GM19035 (cell line): Measurements from ENCODE around the gene DDI1.
"Not testable (repeated sequence)": the region's sequence is repeated elsewhere in the genome, so short reads cannot be mapped to it uniquely, and the experiment has no call there.

Experiments
- ATAC-seq: cut with Tn5 transposase; IDR thresholded peaks from one replicate; pipeline ENCODE4 v1.9.1; 2021; ENCODE audit not compliant: unreplicated experiment

Gene DDI1

DNA sequence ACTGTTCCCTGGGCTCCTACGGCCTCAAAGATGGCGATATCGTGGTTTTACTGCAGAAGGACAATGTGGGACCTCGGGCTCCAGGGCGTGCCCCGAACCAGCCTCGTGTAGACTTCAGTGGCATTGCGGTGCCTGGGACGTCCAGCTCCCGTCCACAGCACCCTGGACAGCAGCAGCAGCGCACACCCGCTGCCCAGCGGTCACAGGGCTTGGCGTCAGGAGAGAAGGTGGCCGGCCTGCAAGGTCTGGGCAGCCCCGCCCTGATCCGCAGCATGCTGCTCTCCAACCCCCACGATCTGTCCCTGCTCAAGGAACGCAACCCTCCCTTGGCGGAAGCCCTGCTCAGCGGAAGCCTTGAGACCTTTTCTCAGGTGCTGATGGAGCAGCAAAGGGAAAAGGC, 555 bp downstream of the DDI1 start:
- no peak for ATAC-seq

GRCh38 chr11:104041792-104042191, 5.4 kb downstream of the DDI1 start:
- no peak for ATAC-seq

DNA sequence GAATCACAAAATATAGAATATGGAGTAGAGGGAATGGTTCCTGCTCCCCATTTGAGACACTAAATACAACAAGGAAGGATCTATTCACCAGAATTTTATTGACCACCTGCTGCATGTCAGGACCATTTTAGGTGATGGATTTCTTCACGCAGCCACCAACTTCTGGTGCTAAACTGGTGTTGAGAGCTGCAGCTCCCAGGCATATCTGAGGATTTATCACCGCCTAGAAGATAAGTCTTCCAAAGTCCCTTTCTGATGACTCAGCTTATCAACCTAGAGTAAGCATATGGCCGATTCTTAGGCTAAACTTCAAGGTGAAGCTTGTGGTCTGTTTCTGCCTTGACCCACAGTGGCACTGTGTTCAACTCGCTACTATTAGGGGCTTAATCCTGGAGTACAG, 6.7 kb downstream of the DDI1 start:
- no peak for ATAC-seq

- no peak for ATAC-seq
Measured at GRCh38 chr11:104043678-104044239, 7.3 kb downstream of the DDI1 start.

DNA sequence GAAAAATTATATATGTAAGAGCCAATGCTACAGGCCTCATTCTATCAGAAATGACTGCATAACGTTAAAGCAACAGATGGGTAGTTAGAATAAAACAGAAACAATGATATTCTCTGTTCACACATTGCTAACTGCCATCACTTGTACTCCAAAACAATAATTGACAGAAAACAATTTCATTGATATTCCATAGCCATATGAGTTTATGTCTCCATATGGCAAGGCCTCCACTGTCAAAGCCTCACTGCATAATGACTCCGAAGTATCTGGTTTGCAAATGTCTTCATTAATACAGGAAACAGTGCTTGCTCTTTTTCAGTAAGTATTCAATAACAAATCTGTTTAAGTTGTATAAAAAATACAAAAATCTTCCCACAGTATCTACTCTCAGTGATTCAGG, 9.9 kb downstream of the DDI1 start:
- no peak for ATAC-seq

DNA sequence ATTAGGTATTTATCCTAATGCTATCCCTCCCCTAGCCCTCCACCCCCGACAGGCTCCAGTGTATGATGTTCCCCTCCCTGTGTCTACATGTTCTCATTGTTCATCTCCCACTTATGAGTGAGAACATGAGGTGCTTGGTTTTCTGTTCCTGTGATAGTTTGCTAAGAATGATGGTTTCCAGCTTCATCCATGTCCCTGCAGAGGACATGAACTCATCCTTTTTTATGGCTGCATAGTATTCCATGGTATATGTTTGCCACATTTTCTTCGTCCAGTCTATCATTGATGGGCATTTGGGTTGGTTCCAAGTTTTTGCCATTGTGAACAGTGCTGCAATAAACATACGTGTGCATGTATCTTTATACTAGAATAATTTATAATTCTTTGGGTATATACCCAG, 10.4 kb downstream of the DDI1 start:
- not testable (repeated sequence) for ATAC-seq

DNA sequence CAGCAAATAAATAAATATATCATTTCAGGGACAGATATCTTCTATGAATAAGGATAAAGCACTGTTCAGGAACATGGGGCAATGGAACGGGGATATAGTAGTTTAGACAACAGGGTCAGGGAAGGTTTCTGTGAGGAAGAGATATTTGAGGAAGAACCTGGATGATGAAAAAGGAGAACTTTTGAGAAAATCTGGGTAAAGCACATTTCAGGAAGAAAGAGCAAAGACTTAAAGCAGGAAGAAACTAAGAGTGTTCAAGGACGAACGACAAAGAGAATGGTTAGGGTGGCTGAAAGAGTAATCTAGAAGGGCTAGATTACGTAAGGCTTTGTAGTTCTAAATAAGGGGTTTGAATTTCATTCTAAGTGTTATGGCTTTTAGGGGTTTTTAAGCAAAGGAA, 12.7 kb downstream of the DDI1 start:
- ATAC-seq, result no peak

DNA sequence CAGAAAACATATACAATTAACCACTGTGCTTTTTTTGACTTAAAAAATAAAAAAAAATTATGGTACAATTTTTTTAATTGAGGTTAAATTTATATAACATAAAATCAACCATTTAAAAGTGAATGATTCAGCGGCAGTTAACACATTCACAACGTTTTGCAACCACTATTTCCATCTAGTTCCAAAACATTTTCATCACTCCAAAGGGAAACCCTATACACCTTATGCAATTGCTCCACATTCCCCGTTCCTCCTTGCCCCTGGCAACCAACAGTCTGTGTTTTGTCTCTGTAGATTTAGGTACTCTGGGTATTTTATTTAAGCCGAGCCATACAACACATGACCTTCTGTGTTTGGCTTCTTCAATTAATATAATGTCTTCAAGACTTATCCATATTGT, 15.3 kb downstream of the DDI1 start:
- no peak for ATAC-seq

DNA sequence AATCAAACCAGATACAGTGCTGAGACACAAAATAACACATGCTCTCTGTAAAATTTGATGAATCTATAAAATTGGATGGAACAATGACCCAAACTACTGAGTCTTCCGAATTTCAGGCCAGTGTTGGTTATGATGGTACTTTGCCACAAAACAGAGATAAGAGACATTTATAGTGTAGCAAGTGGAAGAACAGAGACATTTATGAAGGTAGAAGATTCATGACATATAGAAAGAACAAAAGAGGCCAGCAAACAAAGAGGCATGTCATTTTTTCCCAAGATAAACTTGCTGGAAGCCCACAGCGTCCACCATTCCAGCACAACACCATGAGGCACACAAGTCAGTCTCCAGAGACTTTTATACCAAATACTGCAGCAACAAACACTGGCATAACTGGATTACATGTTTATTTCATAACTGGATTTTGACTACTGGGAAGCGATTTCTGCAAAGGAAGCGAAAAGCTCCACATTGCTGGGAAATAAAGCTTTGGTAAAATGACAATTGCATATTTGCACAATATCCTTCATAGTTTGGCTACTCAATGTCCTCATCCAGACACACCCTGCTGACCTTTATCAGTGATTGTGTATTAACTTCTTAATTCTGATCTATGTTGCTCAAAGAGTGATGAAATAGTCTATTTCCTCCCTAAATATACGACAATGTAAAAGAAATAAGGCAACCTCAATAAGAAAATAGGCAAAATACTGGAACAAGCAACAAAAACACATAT, 17.5 kb downstream of the DDI1 start:
- ATAC-seq, result no peak

- ATAC-seq, result no peak
Measured at GRCh38 chr11:104054911-104055529, 18.6 kb downstream of the DDI1 start.

DNA sequence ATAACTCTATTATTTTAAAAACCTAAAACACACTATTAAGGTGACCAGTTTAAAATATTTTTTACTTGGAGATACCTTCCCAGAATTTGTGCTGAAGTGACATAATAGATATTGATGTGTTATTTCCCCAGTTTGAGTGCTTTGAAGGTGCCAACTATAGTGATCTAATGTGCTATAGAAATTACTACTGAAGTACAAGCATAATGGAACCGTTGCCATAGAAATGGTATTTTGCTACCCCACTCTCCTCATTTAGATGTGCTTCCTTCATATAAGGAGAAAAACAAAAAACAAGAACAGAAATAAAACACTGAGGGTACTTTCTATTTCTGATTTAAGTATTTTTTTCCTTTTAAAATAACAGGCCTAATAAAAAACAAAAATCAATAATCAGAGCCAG, 19.2 kb downstream of the DDI1 start:
- no peak for ATAC-seq

- no peak for ATAC-seq
Measured at GRCh38 chr11:104057908-104058307, 21.5 kb downstream of the DDI1 start.

DNA sequence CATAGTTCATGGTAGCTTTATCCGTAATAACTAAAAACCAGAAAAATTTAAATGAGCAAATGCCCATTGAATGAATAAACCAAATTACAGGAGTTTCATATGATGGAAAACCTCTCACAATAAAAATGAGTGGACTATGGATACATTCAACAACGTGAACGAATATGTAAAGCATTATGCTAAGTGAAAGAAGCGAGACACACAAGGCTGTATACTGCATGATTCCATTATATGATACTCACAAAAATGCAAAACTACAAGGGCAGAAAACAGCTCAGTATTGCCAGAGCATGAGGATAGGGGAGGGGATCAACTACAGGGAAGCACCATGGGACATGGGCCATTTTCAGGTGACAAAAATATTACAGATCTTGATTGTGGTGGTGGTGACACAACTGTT, 22.2 kb downstream of the DDI1 start:
- ATAC-seq, result no peak

DNA sequence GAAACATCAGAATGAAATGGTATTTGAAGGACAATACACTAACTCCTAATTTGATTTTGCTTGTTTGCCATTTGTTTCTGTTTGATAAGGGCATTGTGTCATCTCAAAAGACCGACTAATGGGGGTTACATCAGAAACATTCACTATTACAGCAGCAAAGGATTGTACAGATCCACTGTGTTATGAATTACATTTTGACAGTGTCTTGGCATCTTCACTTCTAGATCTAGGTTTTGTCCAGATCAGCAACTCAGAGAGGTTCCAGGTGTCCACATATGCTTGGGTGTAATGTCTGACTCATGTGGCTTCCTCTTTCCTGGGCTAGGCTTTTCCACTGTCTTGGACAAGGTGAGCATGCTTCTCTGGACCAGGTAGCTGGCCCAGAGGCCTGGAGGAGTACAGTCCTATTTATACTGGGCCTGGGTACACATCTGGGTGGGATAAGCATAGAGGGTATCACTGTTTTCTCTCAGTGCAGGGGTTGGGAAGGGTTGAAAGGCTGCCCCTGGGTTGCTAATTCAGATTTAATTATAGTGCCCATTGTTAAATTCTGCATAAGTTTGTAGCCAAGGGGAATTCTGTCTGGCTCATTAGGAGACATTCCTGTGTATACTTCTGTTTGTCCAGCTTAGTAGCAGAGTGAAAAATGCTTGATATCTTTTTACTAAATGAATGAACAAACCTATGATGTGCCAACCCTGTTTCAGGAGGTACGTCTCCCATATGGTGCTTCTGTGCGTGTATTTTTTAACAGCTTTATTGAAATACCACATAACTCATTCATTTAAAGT, 23.8 kb downstream of the DDI1 start:
- ATAC-seq, result no peak

- peak; percentile 84 for ATAC-seq
Measured at GRCh38 chr11:104060820-104061219, 24.4 kb downstream of the DDI1 start.

- ATAC-seq, result no peak
Measured at GRCh38 chr11:104061853-104062521, 25.5 kb downstream of the DDI1 start.

- ATAC-seq, result no peak
Measured at GRCh38 chr11:104064034-104064630, 27.7 kb downstream of the DDI1 start.

DNA sequence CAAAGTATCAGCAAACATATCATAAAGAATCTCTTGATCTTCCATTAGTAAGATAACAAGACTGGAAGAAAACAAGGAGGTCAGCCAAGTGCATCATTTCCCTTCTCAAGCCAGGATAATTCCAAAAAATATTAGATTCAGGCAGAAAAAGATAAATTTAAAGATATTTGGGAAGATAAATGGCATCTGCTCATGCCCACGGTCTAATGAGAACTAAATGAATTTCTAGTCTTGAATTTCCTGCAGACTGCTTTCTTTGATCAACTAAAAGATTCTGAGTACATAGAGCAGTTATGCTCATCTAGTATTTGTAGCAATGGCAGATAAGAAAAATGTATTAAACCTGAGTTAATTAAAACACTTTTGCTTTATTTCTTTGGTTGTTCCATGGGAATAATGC, 31.1 kb downstream of the DDI1 start:
- ATAC-seq, result no peak

- peak; percentile 90 for ATAC-seq
Measured at GRCh38 chr11:104073950-104074705, 37.7 kb downstream of the DDI1 start.

GRCh38 chr11:104075091-104075490, 38.7 kb downstream of the DDI1 start:
- ATAC-seq, result no peak
